GM19025 (cell line): ENCODE results near the gene C5AR2.
"Not testable (repeated sequence)": the region's sequence is repeated elsewhere in the genome, so short reads cannot be mapped to it uniquely, and the experiment has no call there.

Experiments used
- ATAC-seq: cut with Tn5 transposase; IDR thresholded peaks from one replicate; pipeline ENCODE4 v1.9.1; 2021; ENCODE audit warnings: mild to moderate bottlenecking, low read depth, moderate library complexity; ENCODE audit not compliant: unreplicated experiment

The C5AR2 gene

GRCh38 chr19:47323409-47323808 lies 8.6 kb upstream of the C5AR2 start:
- ATAC-seq: no peak

- no peak for ATAC-seq
Observed at GRCh38 chr19:47323872-47324271, 8.1 kb upstream of the C5AR2 start.

- no peak for ATAC-seq
Observed at GRCh38 chr19:47324502-47324901, 7.5 kb upstream of the C5AR2 start.

GRCh38 chr19:47330466-47330869 lies 1.5 kb upstream of the C5AR2 start:
- no peak for ATAC-seq

GRCh38 chr19:47331490-47331889 lies 485 bp upstream of the C5AR2 start:
- ATAC-seq: no peak

GRCh38 chr19:47336765-47337718 lies 5.1 kb downstream of the C5AR2 start:
- not testable (repeated sequence) for ATAC-seq

GRCh38 chr19:47339196-47339880 lies 7.4 kb downstream of the C5AR2 start:
- no peak for ATAC-seq

GRCh38 chr19:47340477-47341208 lies 8.7 kb downstream of the C5AR2 start:
- ATAC-seq: no peak

GRCh38 chr19:47341734-47342133 lies 9.8 kb downstream of the C5AR2 start:
- no peak for ATAC-seq

GRCh38 chr19:47343194-47343802 lies 11.3 kb downstream of the C5AR2 start:
- ATAC-seq: no peak

- ATAC-seq: no peak
Observed at GRCh38 chr19:47344425-47344824, 12.4 kb downstream of the C5AR2 start.

GRCh38 chr19:47346024-47346423 lies 14.0 kb downstream of the C5AR2 start:
- not testable (repeated sequence) for ATAC-seq

GRCh38 chr19:47348819-47349795 lies 17.1 kb downstream of the C5AR2 start, which contains the start of gene DHX34:
Gene DHX34, plus strand, starts transcription at chr19:47349315. Its CDS starts 3,716 bp downstream, at chr19:47353031.
- ATAC-seq: peak; percentile 92

GRCh38 chr19:47350630-47351029 lies 18.7 kb downstream of the C5AR2 start:
- ATAC-seq: no peak

- ATAC-seq: no peak
Observed at GRCh38 chr19:47351548-47351947, 19.6 kb downstream of the C5AR2 start.

GRCh38 chr19:47352095-47352494 lies 20.1 kb downstream of the C5AR2 start:
- ATAC-seq: no peak

GRCh38 chr19:47353307-47353712 lies 21.3 kb downstream of the C5AR2 start:
- no peak for ATAC-seq

GRCh38 chr19:47356900-47357299 lies 24.9 kb downstream of the C5AR2 start:
- no peak for ATAC-seq
